AG09319 (cell line): ENCODE measurements around the gene MYL6B.

Experiments used
- DNase-seq: peaks from one replicate; pipeline ENCODE4 v3.0.0-alpha.2; 2010; ENCODE audit warnings: low read depth; ENCODE audit errors: extremely low read depth
- TF ChIP-seq, protein P1 (sequence below): IDR thresholded peaks from 2 replicates; pipeline ENCODE4 v1.5.1; 2011; ENCODE audit warnings: low read depth, mild to moderate bottlenecking, inconsistent platforms, low read length, moderate library complexity

The MYL6B gene

DNA sequence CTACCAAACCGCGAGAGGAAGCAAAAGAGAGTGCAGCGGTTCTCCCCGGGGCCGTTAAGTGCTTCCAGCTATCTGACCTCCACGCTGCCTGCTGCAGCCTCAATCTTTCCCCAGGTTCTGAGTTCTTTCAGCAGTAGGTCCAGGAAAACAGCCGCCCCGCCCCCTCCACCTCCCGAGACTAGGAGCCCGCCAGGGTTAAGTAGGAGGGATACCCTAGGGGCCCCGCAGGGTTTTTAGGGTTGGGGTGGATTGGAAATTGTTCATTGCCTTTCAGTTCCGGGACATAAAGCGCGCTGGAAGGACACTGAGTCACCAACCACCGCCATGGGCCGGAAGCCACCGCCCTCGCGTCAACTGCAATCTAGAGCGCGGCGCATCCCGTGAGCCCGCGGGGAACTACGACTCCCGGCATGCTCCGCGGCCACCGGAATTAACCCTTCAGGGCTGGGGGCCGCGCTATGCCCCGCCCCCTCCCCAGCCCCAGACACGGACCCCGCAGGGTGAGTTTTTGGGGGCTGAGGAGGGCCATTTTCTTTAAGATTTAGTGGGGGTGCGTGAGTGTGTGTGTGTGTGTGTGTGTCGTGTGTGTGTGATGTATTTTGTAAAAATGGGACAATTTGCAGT lies at the start of gene MYL6B:
MYL6B (plus strand) TSS at position 456 of the 624 bp plus-strand sequence. CDS start 1,332 bp downstream, outside the sequence.
- peak; percentile 53 for DNase-seq
- TF ChIP-seq, protein P1, sequence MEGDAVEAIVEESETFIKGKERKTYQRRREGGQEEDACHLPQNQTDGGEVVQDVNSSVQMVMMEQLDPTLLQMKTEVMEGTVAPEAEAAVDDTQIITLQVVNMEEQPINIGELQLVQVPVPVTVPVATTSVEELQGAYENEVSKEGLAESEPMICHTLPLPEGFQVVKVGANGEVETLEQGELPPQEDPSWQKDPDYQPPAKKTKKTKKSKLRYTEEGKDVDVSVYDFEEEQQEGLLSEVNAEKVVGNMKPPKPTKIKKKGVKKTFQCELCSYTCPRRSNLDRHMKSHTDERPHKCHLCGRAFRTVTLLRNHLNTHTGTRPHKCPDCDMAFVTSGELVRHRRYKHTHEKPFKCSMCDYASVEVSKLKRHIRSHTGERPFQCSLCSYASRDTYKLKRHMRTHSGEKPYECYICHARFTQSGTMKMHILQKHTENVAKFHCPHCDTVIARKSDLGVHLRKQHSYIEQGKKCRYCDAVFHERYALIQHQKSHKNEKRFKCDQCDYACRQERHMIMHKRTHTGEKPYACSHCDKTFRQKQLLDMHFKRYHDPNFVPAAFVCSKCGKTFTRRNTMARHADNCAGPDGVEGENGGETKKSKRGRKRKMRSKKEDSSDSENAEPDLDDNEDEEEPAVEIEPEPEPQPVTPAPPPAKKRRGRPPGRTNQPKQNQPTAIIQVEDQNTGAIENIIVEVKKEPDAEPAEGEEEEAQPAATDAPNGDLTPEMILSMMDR: no peak

DNA sequence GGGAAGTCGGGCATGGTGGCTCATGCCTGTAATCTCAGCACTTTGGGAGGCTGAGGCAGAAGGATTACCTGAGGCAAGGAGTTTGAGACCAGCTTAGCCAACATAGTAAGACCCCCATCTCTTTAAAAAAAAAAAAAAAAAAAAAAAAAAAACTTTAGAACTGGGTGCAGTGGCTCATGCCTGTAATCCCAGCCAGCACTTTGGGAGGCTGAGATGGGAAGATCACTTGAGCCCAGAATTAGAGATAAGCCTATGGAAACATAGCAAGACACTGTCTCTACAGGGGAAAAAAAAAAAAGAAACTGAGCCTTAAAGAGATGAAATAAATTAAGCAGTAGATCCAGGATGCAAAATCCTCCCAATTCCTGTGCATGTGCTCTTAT lies 49.7 kb upstream of the MYL6B start:
- no peak for DNase-seq
- TF ChIP-seq, protein P1: no peak

GRCh38 chr12:56103066-56103711 lies 49.2 kb upstream of the MYL6B start:
- DNase-seq: no peak
- TF ChIP-seq, protein P1: no peak

DNA sequence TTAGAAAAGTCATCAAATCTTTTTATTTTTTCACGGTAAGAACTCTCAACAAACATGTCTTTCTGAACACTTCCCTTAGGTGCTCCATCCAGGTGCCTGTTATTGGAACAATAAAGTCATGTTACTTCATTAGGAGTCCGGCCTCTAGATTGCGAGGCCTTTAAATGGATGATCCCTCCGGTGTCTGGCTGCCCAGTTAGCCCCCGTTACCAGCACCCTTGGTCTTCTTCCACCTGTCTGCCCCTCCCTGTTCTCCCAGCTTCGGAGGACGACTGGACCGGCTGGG lies 48.6 kb upstream of the MYL6B start:
- TF ChIP-seq, protein P1: no peak
- DNase-seq: no peak

DNA sequence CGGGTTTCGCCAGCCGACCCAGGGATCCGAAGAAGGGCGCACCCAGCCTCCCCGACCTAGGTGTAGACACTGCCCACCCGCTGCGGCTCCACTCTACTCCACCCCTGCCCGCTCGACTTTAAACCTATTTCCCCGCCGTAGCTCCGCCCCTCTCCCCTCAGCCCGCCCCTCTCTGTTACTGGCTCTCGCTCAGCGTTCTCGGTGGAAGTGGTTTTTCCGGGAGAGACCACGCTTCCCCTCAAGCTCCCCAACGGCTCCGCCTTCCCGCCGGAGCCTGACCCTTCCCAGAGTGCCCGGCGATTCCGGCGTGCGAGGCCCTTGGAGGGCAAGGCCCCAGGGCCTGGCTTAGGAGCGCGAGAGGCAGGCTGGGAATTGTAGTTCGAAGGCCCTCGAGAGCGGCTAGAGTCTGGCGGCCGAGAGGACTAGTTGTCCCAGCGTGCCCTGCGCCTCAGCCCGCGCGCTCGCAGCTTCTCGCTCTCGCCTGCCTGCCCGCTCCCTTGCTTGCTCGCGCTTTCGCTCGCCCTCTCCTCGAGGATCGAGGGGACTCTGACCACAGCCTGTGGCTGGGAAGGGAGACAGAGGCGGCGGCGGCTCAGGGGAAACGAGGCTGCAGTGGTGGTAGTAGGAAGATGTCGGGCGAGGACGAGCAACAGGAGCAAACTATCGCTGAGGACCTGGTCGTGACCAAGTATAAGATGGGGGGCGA lies 48.1 kb upstream of the MYL6B start, which contains the start of gene PA2G4:
PA2G4 (plus strand) TSS at position 451 of the 706 bp plus-strand sequence; CDS start at position 630, 179 bp downstream.
- TF ChIP-seq, protein P1: no peak
- DNase-seq: peak; percentile 95

DNA sequence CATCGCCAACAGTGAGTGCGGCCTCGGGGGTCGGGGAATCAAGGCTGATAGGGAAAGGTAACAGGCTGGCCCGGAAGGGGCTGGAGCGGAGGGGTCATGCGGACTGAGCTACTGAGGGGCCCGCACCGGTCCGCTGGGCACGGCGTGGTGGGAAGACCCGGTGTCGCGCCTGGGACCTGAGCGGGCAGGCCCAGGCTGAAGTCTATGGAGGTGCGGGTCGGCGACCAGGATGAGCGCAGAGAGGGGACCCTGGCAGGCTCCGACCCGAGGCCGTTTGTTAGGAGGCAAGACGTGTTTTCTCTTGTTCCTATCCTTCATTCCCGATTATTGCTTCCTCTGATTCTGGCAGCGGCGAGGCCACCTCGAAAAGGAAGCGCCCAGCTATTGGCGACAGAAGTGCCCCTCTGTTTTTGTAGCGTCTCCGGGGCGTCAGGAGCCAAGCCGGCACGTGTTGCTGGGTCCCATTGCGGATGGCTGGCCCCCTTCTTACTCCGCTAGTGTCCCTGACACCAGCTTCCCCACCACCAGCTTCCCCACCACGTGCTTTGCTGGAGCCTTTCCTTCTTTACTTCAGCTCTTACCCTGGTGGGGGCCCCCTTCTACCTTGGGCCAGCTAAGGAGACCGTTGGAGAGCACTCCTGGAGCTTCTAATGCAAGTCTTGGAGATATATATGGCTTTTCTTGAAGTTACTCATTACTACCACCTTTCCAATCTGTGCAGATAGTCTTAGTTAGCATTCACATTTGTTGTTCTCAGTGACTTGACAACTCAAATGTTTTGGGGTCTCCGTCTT lies 47.4 kb upstream of the MYL6B start:
- no peak for DNase-seq
- TF ChIP-seq, protein P1: no peak
